K562 (cell line): ENCODE results near the gene F12. TPM values are rescaled to one million over a fixed set of nuclear protein-coding genes. Genes with fewer than 3 reads are reported as not detected.

Source experiments
- CCNT2 ChIP-seq: IDR thresholded peaks from 2 replicates; pipeline ENCODE4 v1.6.1; 2011; ENCODE audit warnings: borderline replicate concordance, low read depth, mild to moderate bottlenecking, moderate library complexity, mixed read lengths, low read length; ENCODE audit not compliant: insufficient read length; ENCODE audit errors: extremely low read depth
- KDM5B ChIP-seq: fragments of 200-600 bp; sonication (generic); IDR thresholded peaks from 2 replicates; pipeline ENCODE4 v1.6.1; 2012; ENCODE audit warnings: low read depth, mild to moderate bottlenecking, moderate library complexity, low read length, control low read depth, inconsistent platforms; ENCODE audit not compliant: insufficient replicate concordance
- NFIC ChIP-seq: fragments of 450-650 bp; IDR thresholded peaks from 2 replicates; pipeline ENCODE4 v1.6.1; 2017; ENCODE audit warnings: mild to moderate bottlenecking, inconsistent platforms
- NONO ChIP-seq, 2 experiments: fragments of 200-400 bp in 1 of 2; fragments of 450-650 bp in 1 of 2; formaldehyde crosslinking in 1 of 2; IDR thresholded peaks; 2 replicates each; pipeline ENCODE4 v1.6.1; 2017; ENCODE audit warnings: low read depth in 2 of 2, mild to moderate bottlenecking in 2 of 2, moderate library complexity in 2 of 2, low read length in 1 of 2
- RBFOX2 ChIP-seq: fragments of 200-400 bp; formaldehyde crosslinking; IDR thresholded peaks from 2 replicates; pipeline ENCODE4 v1.6.1; 2017; ENCODE audit warnings: low read depth, mild to moderate bottlenecking, low read length, moderate library complexity
- REST ChIP-seq, 2 experiments: fragments of 450-650 bp; formaldehyde crosslinking in 1 of 2; IDR thresholded peaks; 2 replicates each; pipeline versions ENCODE4 v1.4.0 to v1.6.1; 2014 to 2020; ENCODE audit warnings: mild to moderate bottlenecking in 2 of 2, borderline replicate concordance in 1 of 2, low read depth in 1 of 2
- ZEB2 ChIP-seq: fragments of 450-650 bp; IDR thresholded peaks from 2 replicates; pipeline ENCODE4 v1.6.1; 2016
- polyA plus RNA-seq, 8 experiments: library from polyadenylated mRNA; depleted of rRNA in 4 of 8; stranded (reverse) in 5 of 8; unstranded in 3 of 8; fragments of >200 nt; fragmentation: Nextera tagmentation in 2 of 8; fragmentation: Illumina TruSeq in 1 of 8; extraction: Ambion mirVana in 2 of 8; extraction: Trizol in 1 of 8; gene quantifications; 2 replicates each; pipeline versions ENCODE4 v1.2.1 to v1.2.3, GENCODE V29; 2011 to 2014; ENCODE audit warnings: inconsistent platforms in 1 of 8, missing spikeins in 1 of 8
- total RNA-seq, 7 experiments: library from RNA; depleted of rRNA in 6 of 7; stranded (reverse); fragments of >200 nt in 6 of 7; fragmentation: Illumina TruSeq in 2 of 7; extraction: Trizol in 2 of 7; gene quantifications; 2 replicates each; pipeline versions ENCODE4 v1.2.1 to v1.2.3, GENCODE V29; 2011 to 2021; ENCODE audit warnings: low replicate concordance in 1 of 7
- TF ChIP-seq, protein P1 (sequence below), 2 experiments: IDR thresholded peaks; 2 replicates each; pipeline ENCODE4 v1.6.1; 2011; ENCODE audit warnings: borderline replicate concordance in 1 of 2, control low read depth in 1 of 2, low read depth in 1 of 2, low read length in 1 of 2, mild to moderate bottlenecking in 1 of 2, mixed read lengths in 1 of 2, moderate library complexity in 1 of 2; ENCODE audit not compliant: insufficient read depth in 1 of 2, insufficient read length in 1 of 2, poor library complexity in 1 of 2, severe bottlenecking in 1 of 2; ENCODE audit errors: extremely low read depth in 1 of 2
- TF ChIP-seq, protein P2 (sequence below), 2 experiments: IDR thresholded peaks; 2 replicates each; pipeline ENCODE4 v1.6.1; 2012; ENCODE audit warnings: improper control_type of control experiment in 2 of 2, low read depth in 2 of 2, low read length in 2 of 2, borderline replicate concordance in 1 of 2
- TF ChIP-seq, protein P3 (sequence below): fragments of 200-800 bp; sonication (Bioruptor generic); IDR thresholded peaks from 2 replicates; pipeline ENCODE4 v1.6.1; 2017; ENCODE audit warnings: missing genetic modification characterization, missing compliant biosample characterization

The F12 gene
- total and polyA plus RNA-seq, 9 of the 15 experiments (the other 6 are each of a cell fraction or from before 2014, with no cell fraction given) = 0.59 to 18.3 (median 3.6) TPM

GRCh38 chr5:177362610-177363507 is 46.5 kb downstream of the F12 start (continued):
- TF ChIP-seq REST (IDR thresholded peaks at IDR 0.05; ENCODE audit: borderline replicate concordance) (no peak), REST (CRISPR knock-in tag; IDR thresholded peaks at IDR 0.05; ENCODE audit: low read depth) (no peak), ZEB2 (peak; percentile 49), NONO (IDR thresholded peaks at IDR 0.05; ENCODE audit: low read depth in 2 of 2, low read length in 1 of 2) (peak in 1 of 2 experiments; percentile 94; a peak in 2 of 4 replicates), KDM5B (peak; percentile 51), NFIC (0 out of 2 replicates have a peak, but pooled peaks have one; percentile 15), CCNT2 (peak; percentile 58), RBFOX2 (peak; percentile 62)
- TF ChIP-seq, protein P1, sequence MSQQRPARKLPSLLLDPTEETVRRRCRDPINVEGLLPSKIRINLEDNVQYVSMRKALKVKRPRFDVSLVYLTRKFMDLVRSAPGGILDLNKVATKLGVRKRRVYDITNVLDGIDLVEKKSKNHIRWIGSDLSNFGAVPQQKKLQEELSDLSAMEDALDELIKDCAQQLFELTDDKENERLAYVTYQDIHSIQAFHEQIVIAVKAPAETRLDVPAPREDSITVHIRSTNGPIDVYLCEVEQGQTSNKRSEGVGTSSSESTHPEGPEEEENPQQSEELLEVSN (IDR thresholded peaks at IDR 0.05; ENCODE audit: borderline replicate concordance in 1 of 2, extremely low read depth in 1 of 2, insufficient read depth in 1 of 2, insufficient read length in 1 of 2, low read depth in 1 of 2, low read length in 1 of 2, poor library complexity in 1 of 2, severe bottlenecking in 1 of 2) = peak in 1 of 2 experiments; percentile 52
- TF ChIP-seq, protein P2, sequence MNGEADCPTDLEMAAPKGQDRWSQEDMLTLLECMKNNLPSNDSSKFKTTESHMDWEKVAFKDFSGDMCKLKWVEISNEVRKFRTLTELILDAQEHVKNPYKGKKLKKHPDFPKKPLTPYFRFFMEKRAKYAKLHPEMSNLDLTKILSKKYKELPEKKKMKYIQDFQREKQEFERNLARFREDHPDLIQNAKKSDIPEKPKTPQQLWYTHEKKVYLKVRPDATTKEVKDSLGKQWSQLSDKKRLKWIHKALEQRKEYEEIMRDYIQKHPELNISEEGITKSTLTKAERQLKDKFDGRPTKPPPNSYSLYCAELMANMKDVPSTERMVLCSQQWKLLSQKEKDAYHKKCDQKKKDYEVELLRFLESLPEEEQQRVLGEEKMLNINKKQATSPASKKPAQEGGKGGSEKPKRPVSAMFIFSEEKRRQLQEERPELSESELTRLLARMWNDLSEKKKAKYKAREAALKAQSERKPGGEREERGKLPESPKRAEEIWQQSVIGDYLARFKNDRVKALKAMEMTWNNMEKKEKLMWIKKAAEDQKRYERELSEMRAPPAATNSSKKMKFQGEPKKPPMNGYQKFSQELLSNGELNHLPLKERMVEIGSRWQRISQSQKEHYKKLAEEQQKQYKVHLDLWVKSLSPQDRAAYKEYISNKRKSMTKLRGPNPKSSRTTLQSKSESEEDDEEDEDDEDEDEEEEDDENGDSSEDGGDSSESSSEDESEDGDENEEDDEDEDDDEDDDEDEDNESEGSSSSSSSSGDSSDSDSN (IDR thresholded peaks at IDR 0.05; ENCODE audit: borderline replicate concordance in 1 of 2, low read depth in 2 of 2, low read length in 2 of 2) = 0 out of 4 replicates have a peak, but pooled peaks of 1 of the 2 experiments have one; percentile 59
- TF ChIP-seq, protein P3, sequence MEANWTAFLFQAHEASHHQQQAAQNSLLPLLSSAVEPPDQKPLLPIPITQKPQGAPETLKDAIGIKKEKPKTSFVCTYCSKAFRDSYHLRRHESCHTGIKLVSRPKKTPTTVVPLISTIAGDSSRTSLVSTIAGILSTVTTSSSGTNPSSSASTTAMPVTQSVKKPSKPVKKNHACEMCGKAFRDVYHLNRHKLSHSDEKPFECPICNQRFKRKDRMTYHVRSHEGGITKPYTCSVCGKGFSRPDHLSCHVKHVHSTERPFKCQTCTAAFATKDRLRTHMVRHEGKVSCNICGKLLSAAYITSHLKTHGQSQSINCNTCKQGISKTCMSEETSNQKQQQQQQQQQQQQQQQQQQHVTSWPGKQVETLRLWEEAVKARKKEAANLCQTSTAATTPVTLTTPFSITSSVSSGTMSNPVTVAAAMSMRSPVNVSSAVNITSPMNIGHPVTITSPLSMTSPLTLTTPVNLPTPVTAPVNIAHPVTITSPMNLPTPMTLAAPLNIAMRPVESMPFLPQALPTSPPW (CRISPR knock-in tag) = peak; percentile 93
